ENCODE measurements around the gene VWA5B1. TPM values are rescaled to one million over a fixed set of nuclear protein-coding genes. Genes with fewer than 3 reads are reported as not detected.

The VWA5B1 gene
- total and polyA plus RNA-seq, 2 experiments from 2014 or later: 0.16 to 1.0 TPM

DNA sequence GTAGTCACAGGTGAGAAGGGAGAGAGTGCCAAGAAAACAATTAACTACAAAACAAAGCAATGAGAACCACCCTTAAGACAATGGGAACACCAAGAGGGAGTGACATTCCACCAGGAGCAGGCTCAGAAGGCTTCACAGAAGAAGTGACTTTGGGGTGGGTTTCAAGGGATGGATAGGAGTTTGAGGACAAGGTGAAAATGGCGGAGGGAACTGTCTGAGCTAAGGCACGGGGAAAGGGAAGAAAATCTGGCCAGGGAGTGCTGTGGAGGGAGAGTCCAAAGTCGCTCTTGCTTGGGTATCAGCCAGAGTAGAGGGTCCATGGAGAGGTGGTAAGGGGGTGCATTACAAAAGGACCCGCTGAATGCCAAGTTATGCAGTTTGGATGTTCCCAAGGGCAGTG is 108.1 kb downstream of the VWA5B1 start (continued):
- TF ChIP-seq, protein P1, sequence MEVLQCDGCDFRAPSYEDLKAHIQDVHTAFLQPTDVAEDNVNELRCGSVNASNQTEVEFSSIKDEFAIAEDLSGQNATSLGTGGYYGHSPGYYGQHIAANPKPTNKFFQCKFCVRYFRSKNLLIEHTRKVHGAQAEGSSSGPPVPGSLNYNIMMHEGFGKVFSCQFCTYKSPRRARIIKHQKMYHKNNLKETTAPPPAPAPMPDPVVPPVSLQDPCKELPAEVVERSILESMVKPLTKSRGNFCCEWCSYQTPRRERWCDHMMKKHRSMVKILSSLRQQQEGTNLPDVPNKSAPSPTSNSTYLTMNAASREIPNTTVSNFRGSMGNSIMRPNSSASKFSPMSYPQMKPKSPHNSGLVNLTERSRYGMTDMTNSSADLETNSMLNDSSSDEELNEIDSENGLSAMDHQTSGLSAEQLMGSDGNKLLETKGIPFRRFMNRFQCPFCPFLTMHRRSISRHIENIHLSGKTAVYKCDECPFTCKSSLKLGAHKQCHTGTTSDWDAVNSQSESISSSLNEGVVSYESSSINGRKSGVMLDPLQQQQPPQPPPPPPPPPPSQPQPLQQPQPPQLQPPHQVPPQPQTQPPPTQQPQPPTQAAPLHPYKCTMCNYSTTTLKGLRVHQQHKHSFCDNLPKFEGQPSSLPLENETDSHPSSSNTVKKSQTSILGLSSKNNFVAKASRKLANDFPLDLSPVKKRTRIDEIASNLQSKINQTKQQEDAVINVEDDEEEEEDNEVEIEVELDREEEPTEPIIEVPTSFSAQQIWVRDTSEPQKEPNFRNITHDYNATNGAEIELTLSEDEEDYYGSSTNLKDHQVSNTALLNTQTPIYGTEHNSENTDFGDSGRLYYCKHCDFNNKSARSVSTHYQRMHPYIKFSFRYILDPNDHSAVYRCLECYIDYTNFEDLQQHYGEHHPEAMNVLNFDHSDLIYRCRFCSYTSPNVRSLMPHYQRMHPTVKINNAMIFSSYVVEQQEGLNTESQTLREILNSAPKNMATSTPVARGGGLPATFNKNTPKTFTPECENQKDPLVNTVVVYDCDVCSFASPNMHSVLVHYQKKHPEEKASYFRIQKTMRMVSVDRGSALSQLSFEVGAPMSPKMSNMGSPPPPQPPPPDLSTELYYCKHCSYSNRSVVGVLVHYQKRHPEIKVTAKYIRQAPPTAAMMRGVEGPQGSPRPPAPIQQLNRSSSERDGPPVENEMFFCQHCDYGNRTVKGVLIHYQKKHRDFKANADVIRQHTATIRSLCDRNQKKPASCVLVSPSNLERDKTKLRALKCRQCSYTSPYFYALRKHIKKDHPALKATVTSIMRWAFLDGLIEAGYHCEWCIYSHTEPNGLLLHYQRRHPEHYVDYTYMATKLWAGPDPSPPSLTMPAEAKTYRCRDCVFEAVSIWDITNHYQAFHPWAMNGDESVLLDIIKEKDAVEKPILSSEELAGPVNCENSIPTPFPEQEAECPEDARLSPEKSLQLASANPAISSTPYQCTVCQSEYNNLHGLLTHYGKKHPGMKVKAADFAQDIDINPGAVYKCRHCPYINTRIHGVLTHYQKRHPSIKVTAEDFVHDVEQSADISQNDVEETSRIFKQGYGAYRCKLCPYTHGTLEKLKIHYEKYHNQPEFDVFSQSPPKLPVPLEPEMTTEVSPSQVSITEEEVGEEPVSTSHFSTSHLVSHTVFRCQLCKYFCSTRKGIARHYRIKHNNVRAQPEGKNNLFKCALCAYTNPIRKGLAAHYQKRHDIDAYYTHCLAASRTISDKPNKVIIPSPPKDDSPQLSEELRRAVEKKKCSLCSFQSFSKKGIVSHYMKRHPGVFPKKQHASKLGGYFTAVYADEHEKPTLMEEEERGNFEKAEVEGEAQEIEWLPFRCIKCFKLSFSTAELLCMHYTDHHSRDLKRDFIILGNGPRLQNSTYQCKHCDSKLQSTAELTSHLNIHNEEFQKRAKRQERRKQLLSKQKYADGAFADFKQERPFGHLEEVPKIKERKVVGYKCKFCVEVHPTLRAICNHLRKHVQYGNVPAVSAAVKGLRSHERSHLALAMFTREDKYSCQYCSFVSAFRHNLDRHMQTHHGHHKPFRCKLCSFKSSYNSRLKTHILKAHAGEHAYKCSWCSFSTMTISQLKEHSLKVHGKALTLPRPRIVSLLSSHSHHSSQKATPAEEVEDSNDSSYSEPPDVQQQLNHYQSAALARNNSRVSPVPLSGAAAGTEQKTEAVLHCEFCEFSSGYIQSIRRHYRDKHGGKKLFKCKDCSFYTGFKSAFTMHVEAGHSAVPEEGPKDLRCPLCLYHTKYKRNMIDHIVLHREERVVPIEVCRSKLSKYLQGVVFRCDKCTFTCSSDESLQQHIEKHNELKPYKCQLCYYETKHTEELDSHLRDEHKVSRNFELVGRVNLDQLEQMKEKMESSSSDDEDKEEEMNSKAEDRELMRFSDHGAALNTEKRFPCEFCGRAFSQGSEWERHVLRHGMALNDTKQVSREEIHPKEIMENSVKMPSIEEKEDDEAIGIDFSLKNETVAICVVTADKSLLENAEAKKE (CRISPR knock-in tag; IDR thresholded peaks at IDR 0.05): no peak
- TF ChIP-seq, protein P2, sequence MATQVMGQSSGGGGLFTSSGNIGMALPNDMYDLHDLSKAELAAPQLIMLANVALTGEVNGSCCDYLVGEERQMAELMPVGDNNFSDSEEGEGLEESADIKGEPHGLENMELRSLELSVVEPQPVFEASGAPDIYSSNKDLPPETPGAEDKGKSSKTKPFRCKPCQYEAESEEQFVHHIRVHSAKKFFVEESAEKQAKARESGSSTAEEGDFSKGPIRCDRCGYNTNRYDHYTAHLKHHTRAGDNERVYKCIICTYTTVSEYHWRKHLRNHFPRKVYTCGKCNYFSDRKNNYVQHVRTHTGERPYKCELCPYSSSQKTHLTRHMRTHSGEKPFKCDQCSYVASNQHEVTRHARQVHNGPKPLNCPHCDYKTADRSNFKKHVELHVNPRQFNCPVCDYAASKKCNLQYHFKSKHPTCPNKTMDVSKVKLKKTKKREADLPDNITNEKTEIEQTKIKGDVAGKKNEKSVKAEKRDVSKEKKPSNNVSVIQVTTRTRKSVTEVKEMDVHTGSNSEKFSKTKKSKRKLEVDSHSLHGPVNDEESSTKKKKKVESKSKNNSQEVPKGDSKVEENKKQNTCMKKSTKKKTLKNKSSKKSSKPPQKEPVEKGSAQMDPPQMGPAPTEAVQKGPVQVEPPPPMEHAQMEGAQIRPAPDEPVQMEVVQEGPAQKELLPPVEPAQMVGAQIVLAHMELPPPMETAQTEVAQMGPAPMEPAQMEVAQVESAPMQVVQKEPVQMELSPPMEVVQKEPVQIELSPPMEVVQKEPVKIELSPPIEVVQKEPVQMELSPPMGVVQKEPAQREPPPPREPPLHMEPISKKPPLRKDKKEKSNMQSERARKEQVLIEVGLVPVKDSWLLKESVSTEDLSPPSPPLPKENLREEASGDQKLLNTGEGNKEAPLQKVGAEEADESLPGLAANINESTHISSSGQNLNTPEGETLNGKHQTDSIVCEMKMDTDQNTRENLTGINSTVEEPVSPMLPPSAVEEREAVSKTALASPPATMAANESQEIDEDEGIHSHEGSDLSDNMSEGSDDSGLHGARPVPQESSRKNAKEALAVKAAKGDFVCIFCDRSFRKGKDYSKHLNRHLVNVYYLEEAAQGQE (IDR thresholded peaks at IDR 0.05; ENCODE audit: unreplicated experiment): no peak
- TF ChIP-seq ZNF331 (CRISPR knock-in tag; IDR thresholded peaks at IDR 0.05; ENCODE audit: low read depth) (no peak), POLR2AphosphoS5 (IDR thresholded peaks at IDR 0.05; ENCODE audit: low read depth) (no peak)

DNA sequence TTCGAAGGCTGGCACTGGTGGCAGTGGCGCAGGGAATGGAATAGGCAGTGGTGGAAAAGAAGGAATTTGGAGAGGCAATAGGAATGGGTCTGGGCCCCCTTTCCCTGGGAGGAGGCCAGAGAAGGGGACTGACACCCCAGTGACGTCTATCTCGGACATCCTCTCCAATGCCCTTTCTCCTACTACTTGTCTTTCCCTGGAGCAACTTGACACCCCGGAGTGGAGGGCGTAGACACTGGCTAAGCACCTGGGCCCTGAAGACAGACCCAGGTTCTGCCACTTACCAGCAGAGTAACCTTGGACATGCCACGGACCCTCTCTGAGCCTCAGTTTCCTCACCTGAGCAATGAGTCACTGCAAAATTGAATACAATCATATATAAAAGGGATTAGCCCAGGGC is 108.5 kb downstream of the VWA5B1 start:
- Histone ChIP-seq H3K9me2 (ENCODE audit: insufficient read depth) (no peaks in the 10 kb centered on the region; the same call in 1 of the 2 replicates), H3F3A (replicated peaks; ENCODE audit: low read depth) (no peaks in the 10 kb centered on the region), H2AFZ (0 out of 2 replicates have a peak overlapping the region, but pooled peaks have one; percentile 5), H3K4me2 (no peak overlapping the region), H3K4me3 (no peak overlapping the region), H3K36me3 (ENCODE audit: insufficient read depth) (no peaks in the 10 kb centered on the region), H3K27ac (ENCODE audit: low read depth) (no peak overlapping the region), H3K79me2 (replicated peaks; ENCODE audit: insufficient read depth) (no peaks in the 10 kb centered on the region), H3K4me1 (ENCODE audit: insufficient read depth) (no peaks in the 10 kb centered on the region), H4K20me1 (replicated peaks; ENCODE audit: insufficient read depth) (no peaks in the 10 kb centered on the region), H3K27me3 (ENCODE audit: insufficient read depth) (peaks cover 59% of the 10 kb centered on the region)
- Mint-ChIP-seq H3K9me3 (peaks cover 3% of the 10 kb centered on the region; the same call in 2 of the 3 replicates), H3K27ac (no peak overlapping the region), H3K4me1 (peaks cover 6% of the 10 kb centered on the region), H3K27me3 (ENCODE audit: insufficient read depth, low read depth, poor library complexity) (peaks cover 59% of the 10 kb centered on the region), H3K36me3 (ENCODE audit: low read depth) (no peaks in the 10 kb centered on the region), H3K4me3 (no peak overlapping the region)
- DNase-seq (ENCODE audit: low spot score) (no peak), ATAC-seq (no peak)
- TF ChIP-seq NANOG (IDR thresholded peaks at IDR 0.05; ENCODE audit: borderline replicate concordance) (no peak), STAT1 (IDR thresholded peaks at IDR 0.05; ENCODE audit: unreplicated experiment) (no peak)
- TF ChIP-seq, protein P1 (CRISPR knock-in tag; IDR thresholded peaks at IDR 0.05): no peak

All from GM23338 (cell line).